Activated CD8-positive, alpha-beta T cell treated with anti-CD3 and anti-CD28 coated beads for 36 hours (primary cell): Measurements from ENCODE around the gene KDM4C. TPM values are rescaled to one million over a fixed set of nuclear protein-coding genes. Genes with fewer than 3 reads are reported as not detected.

Experiments
- ATAC-seq: fragments of 200-7000 bp; cut with Tn5 transposase; one replicate; pipeline ENCODE4 v1.10.0; 2021; ENCODE audit warnings: mild to moderate bottlenecking, moderate library complexity
- CTCF ChIA-PET: fragments of 350-600 bp; sonication (Branson Sonifier 250); formaldehyde crosslinking; loops from one replicate; lab custom pipeline; 2021; ENCODE audit warnings: antibody characterized with exemption; lab: Charles Lee
- POLR2A ChIA-PET: fragments of 350-600 bp; sonication (Branson Sonifier 250); formaldehyde crosslinking; loops from one replicate; lab custom pipeline; 2021; ENCODE audit warnings: antibody characterized with exemption; lab: Charles Lee
- DNase-seq: peaks from one replicate; pipeline ENCODE4 v3.0.0-alpha.2; 2020
- H3K27ac Mint-ChIP-seq: one replicate; pipeline ENCODE4 v1.8.0; 2021; ENCODE audit warnings: mild to moderate bottlenecking, mixed read lengths
- H3K27me3 Mint-ChIP-seq: one replicate; pipeline ENCODE4 v1.8.0; 2021; ENCODE audit warnings: mixed read lengths
- H3K36me3 Mint-ChIP-seq: one replicate; pipeline ENCODE4 v1.8.0; 2021; ENCODE audit warnings: low read depth, mixed read lengths
- H3K4me1 Mint-ChIP-seq: one replicate; pipeline ENCODE4 v1.8.0; 2021; ENCODE audit warnings: low read depth, mixed read lengths
- H3K4me3 Mint-ChIP-seq: one replicate; pipeline ENCODE4 v1.8.0; 2021; ENCODE audit warnings: mild to moderate bottlenecking, moderate library complexity, mixed read lengths
- H3K9me3 Mint-ChIP-seq: one replicate; pipeline ENCODE4 v1.8.0; 2021; ENCODE audit warnings: mixed read lengths
- intact Hi-C: fragments of 100-400 bp; cut with micrococcal nuclease; formaldehyde crosslinking; loops from one replicate; pipeline ENCODE4 v1.10.0; 2022
- total RNA-seq, 2 experiments: library from RNA; stranded (reverse); gene quantifications; one replicate each; pipeline ENCODE4 v1.2.3, GENCODE V29; 2021
- TF ChIP-seq, protein P1 (sequence below): fragments of 200-600 bp; IDR thresholded peaks from one replicate; pipeline ENCODE4 v1.8.0; 2022; ENCODE audit warnings: antibody characterized with exemption, mild to moderate bottlenecking

Gene KDM4C
- total RNA-seq, 2 experiments from 2014 or later = 31.1 to 32.9 TPM

DNA sequence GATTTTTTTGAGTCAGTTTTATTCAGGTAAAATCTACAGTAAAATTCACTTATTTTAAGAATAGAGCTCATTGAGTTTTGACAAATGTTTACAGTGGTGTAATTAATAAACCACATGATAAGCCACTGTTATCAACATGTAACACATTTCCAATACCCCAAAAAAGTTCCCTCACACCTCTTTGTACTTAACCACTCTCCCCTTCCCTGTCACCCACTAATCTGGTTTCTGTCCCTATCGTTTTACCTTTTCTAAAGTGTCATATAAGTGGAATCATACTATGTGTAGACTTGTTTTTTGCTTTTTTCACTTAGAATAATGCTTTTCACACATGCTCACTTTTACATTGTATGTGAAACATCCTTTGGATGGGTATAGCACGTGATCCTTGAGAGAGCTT lies 127.2 kb downstream of the KDM4C start:
- H3K4me1 Mint-ChIP-seq = peaks cover 9% of the 10 kb centered on the region
- intact Hi-C loops = no loop called here
- no peak for ATAC-seq
- no peaks in the 10 kb centered on the region for H3K27me3 Mint-ChIP-seq
- DNase-seq = no peak
- ChIA-PET CTCF (interaction anchor here (1.4 to 2.2 kb wide), 2 partner anchors 8 to 24 kb away, joined by 5 read pairs; no protein-coding TSS in a partner anchor), POLR2A (no interaction called here)
- H3K36me3 Mint-ChIP-seq = peaks cover 19% of the 10 kb centered on the region
- no peak overlapping the region for H3K27ac Mint-ChIP-seq
- TF ChIP-seq, protein P1, sequence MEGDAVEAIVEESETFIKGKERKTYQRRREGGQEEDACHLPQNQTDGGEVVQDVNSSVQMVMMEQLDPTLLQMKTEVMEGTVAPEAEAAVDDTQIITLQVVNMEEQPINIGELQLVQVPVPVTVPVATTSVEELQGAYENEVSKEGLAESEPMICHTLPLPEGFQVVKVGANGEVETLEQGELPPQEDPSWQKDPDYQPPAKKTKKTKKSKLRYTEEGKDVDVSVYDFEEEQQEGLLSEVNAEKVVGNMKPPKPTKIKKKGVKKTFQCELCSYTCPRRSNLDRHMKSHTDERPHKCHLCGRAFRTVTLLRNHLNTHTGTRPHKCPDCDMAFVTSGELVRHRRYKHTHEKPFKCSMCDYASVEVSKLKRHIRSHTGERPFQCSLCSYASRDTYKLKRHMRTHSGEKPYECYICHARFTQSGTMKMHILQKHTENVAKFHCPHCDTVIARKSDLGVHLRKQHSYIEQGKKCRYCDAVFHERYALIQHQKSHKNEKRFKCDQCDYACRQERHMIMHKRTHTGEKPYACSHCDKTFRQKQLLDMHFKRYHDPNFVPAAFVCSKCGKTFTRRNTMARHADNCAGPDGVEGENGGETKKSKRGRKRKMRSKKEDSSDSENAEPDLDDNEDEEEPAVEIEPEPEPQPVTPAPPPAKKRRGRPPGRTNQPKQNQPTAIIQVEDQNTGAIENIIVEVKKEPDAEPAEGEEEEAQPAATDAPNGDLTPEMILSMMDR = no peak
- H3K4me3 Mint-ChIP-seq = no peak overlapping the region
- no peaks in the 10 kb centered on the region for H3K9me3 Mint-ChIP-seq

DNA sequence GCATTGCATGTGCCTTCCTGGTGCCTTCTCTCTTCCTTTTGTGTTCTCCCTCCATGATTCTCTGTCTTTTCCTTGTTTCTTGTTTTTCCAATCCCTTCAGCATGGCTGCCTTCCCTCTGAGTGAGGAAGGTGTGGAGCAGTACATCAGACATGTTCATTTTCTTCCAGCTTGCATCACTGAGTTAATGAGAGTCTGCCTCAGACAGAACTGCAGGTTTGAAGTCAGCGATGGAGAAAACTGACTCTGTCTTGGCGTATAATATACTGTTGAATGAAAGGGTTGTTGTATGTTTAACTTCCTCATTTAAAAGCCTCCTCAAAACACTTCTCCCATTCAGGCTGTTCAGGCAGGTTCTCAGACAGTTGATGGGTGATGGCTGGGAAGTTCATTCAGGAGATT lies 129.3 kb downstream of the KDM4C start:
- Mint-ChIP-seq H3K27me3 (no peaks in the 10 kb centered on the region), H3K4me3 (no peak overlapping the region), H3K9me3 (no peaks in the 10 kb centered on the region), H3K27ac (no peak overlapping the region), H3K4me1 (peaks cover 17% of the 10 kb centered on the region), H3K36me3 (peaks cover 26% of the 10 kb centered on the region)
- TF ChIP-seq, protein P1 = no peak
- CTCF ChIA-PET = no interaction called here
- ATAC-seq (no peak), DNase-seq (no peak)
- POLR2A ChIA-PET = no interaction called here
- intact Hi-C loops = no loop called here

DNA sequence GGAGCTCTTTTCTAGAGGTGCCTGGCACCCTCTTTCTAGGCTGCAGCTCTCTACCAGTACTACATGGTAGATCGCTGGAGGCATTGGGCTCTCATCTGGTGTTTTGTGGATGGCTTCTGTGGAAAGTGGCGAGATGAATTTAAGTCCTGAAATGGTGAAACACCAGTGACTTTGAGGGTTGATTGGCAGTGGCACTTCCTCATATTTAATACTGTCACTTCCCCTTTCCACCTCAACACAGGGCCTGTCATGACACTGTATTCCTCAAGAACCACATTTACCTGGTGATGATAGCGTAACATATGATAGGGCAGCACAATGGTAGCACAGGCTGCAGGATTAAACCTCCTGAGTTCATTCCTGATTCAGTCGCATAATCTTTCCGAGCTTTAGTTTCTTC lies 132.1 kb downstream of the KDM4C start:
- Mint-ChIP-seq H3K36me3 (peaks cover 37% of the 10 kb centered on the region), H3K4me3 (no peak overlapping the region), H3K27me3 (no peaks in the 10 kb centered on the region), H3K9me3 (no peaks in the 10 kb centered on the region), H3K4me1 (peaks cover 30% of the 10 kb centered on the region), H3K27ac (no peak overlapping the region)
- TF ChIP-seq, protein P1 = no peak
- no peak for DNase-seq
- POLR2A ChIA-PET = no interaction called here
- CTCF ChIA-PET = interaction anchor here (1.3 to 1.4 kb wide), 2 partner anchors 19 to 62 kb away, joined by 3 to 4 read pairs; no protein-coding TSS in a partner anchor
- intact Hi-C loops = no loop called here
- no peak for ATAC-seq

DNA sequence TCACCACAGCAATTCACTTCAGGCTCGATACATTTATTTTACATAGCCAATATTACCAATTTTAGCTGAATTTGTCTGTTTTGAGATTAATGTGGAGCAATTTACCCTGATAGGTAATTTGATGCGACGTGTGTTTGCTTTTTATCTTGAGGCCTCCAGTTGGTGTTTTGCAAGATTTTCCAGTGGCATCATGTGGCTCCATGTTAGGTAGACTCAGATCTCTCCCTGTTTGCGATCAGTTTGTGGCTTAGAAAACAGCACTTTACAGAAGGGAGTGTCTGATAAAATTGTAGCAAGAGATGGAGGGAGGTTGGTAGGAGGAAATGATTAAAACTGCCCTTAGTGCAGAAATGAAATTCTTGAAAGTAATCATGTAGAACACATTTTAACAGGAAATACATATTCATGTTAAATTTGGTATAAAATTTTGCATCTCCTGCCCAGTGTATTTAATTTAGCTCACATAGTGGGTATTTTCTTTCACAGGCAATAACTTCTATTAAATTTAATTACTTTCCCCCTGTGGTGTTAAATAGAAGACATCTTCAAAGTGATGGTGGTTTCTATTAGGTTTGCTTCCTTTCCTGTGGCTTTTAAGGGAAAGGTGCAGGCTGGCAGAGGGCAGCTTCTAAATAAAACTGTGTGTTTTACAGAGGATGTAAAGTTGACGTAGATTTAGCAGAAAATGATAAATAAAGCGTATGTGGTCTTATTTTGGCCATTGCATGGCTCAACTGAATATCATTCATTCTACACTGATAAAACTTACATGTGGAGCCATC lies 135.8 kb downstream of the KDM4C start:
- POLR2A ChIA-PET = interaction anchor here (1.8 kb wide), 1 partner anchor 24 kb away, joined by 4 read pairs; no protein-coding TSS in a partner anchor
- intact Hi-C loops = loop anchor here (2.0 kb wide), 1 partner anchor 39 kb away; no protein-coding TSS in a partner anchor
- no peaks in the 10 kb centered on the region for H3K27me3 Mint-ChIP-seq
- H3K4me1 Mint-ChIP-seq = peaks cover 44% of the 10 kb centered on the region
- no peaks in the 10 kb centered on the region for H3K9me3 Mint-ChIP-seq
- ATAC-seq (peak; percentile 50), DNase-seq (peak; percentile 17)
- TF ChIP-seq, protein P1 = no peak
- peak overlapping the region; percentile 73 for H3K27ac Mint-ChIP-seq
- H3K36me3 Mint-ChIP-seq = peaks cover 45% of the 10 kb centered on the region
- CTCF ChIA-PET = interaction anchor here (1.6 kb wide), 2 partner anchors 9 to 26 kb away, joined by 5 to 6 read pairs; no protein-coding TSS in a partner anchor
- H3K4me3 Mint-ChIP-seq = peak overlapping the region; percentile 24

DNA sequence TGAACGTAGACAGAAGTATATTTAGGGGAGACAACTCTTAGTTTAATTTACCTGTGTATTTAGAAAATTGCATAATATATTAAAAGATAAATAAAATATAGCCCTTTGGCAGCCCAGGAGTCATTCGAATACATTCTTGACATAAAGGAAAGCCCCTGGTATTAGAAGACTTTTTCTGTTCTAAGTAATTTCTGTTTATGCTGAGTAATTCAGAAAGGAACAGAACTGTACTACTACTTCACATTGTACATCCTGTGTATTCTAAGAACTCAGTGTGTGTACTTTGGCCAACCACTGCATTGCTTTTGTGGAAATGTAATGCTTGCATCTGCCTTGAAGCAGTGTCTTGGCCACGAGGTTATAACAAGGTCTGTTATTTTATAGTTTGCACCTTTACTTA lies 136.4 kb downstream of the KDM4C start:
- Mint-ChIP-seq H3K4me3 (peak overlapping the region; percentile 24), H3K4me1 (peaks cover 49% of the 10 kb centered on the region), H3K27ac (peak overlapping the region; percentile 70), H3K27me3 (no peaks in the 10 kb centered on the region), H3K36me3 (peaks cover 47% of the 10 kb centered on the region), H3K9me3 (no peaks in the 10 kb centered on the region)
- TF ChIP-seq, protein P1 = no peak
- POLR2A ChIA-PET = interaction anchor here (1.3 to 1.8 kb wide), 2 partner anchors 21 to 24 kb away, joined by 4 to 6 read pairs; no protein-coding TSS in a partner anchor
- intact Hi-C loops = loop anchor here (2.0 kb wide), 1 partner anchor 39 kb away; no protein-coding TSS in a partner anchor
- ATAC-seq (peak; percentile 86), DNase-seq (peak; percentile 63)
- CTCF ChIA-PET = interaction anchor here (1.6 kb wide), 2 partner anchors 10 to 27 kb away, joined by 5 to 6 read pairs; no protein-coding TSS in a partner anchor
